HG03064 (cell line): ENCODE measurements around the gene EFNA2.
"Not testable (repeated sequence)": the region's sequence is repeated elsewhere in the genome, so short reads cannot be mapped to it uniquely, and the experiment has no call there.

ENCODE experiments used
- ATAC-seq: cut with Tn5 transposase; IDR thresholded peaks from one replicate; pipeline ENCODE4 v1.9.1; 2021; ENCODE audit warnings: low read depth; ENCODE audit not compliant: unreplicated experiment

Gene EFNA2

GRCh38 chr19:1294688-1295087 lies 9.0 kb downstream of the EFNA2 start:
- no peak for ATAC-seq

- ATAC-seq: no peak
Observed at GRCh38 chr19:1295169-1296012, 9.7 kb downstream of the EFNA2 start.

- no peak for ATAC-seq
Observed at GRCh38 chr19:1296078-1296477, 10.4 kb downstream of the EFNA2 start.

- no peak for ATAC-seq
Observed at GRCh38 chr19:1296575-1297271, 11.1 kb downstream of the EFNA2 start.

- no peak for ATAC-seq
Observed at GRCh38 chr19:1298235-1298634, 12.6 kb downstream of the EFNA2 start.

GRCh38 chr19:1299801-1300200 lies 14.1 kb downstream of the EFNA2 start:
- ATAC-seq: no peak

GRCh38 chr19:1300744-1301490 lies 15.2 kb downstream of the EFNA2 start:
- no peak for ATAC-seq

- ATAC-seq: no peak
Observed at GRCh38 chr19:1302533-1303239, 17.0 kb downstream of the EFNA2 start.

GRCh38 chr19:1304197-1304924 lies 18.7 kb downstream of the EFNA2 start:
- ATAC-seq: no peak

- ATAC-seq: not testable (repeated sequence)
Observed at GRCh38 chr19:1305354-1305753, 19.7 kb downstream of the EFNA2 start.

- no peak for ATAC-seq
Observed at GRCh38 chr19:1307320-1307719, 21.6 kb downstream of the EFNA2 start.

GRCh38 chr19:1307755-1308303 lies 22.2 kb downstream of the EFNA2 start:
- ATAC-seq: no peak

- ATAC-seq: no peak
Observed at GRCh38 chr19:1308718-1309117, 23.0 kb downstream of the EFNA2 start.

- ATAC-seq: no peak
Observed at GRCh38 chr19:1309977-1310852, 24.5 kb downstream of the EFNA2 start.

GRCh38 chr19:1310853-1311180 lies 25.1 kb downstream of the EFNA2 start:
- no peak for ATAC-seq

- no peak for ATAC-seq
Observed at GRCh38 chr19:1311543-1312091, 25.9 kb downstream of the EFNA2 start.

GRCh38 chr19:1312767-1313694 lies 27.4 kb downstream of the EFNA2 start:
- ATAC-seq: no peak
